OCI-LY1 (cell line): ENCODE data around the gene CCDC68.

Experiments
- H2AFZ ChIP-seq: fragments of 200-600 bp; sonication (generic), shearing (Covaris generic); 2 replicates; pipeline ENCODE4 v1.6.0; 2014; ENCODE audit warnings: antibody characterized with exemption, mild to moderate bottlenecking, low read length
- H3F3A ChIP-seq: fragments of 200-600 bp; sonication (generic), shearing (Covaris generic); 2 replicates; pipeline ENCODE4 v1.6.0; 2014; ENCODE audit warnings: mild to moderate bottlenecking, antibody characterized with exemption, low read length, moderate library complexity; ENCODE audit not compliant: insufficient read depth
- H3K27ac ChIP-seq: fragments of 200-600 bp; sonication (generic); 2 replicates; pipeline ENCODE4 v1.5.1; 2014; ENCODE audit warnings: low read length, mixed run types, mild to moderate bottlenecking, low read depth; ENCODE audit not compliant: poor library complexity, severe bottlenecking
- H3K27me3 ChIP-seq: fragments of 200-600 bp; sonication (generic); 2 replicates; pipeline ENCODE4 v1.6.0; 2014; ENCODE audit warnings: antibody characterized with exemption, mild to moderate bottlenecking, low read length, moderate library complexity; ENCODE audit not compliant: insufficient read depth
- H3K36me3 ChIP-seq: fragments of 200-600 bp; sonication (generic); 2 replicates; pipeline ENCODE4 v1.6.1; 2014; ENCODE audit warnings: mild to moderate bottlenecking, antibody characterized with exemption, low read length, moderate library complexity, mixed read lengths; ENCODE audit not compliant: insufficient read depth
- H3K4me1 ChIP-seq: fragments of 200-600 bp; sonication (generic); 2 replicates; pipeline ENCODE4 v1.5.1; 2014; ENCODE audit warnings: mild to moderate bottlenecking, low read length, moderate library complexity; ENCODE audit not compliant: insufficient read depth, severe bottlenecking
- H3K4me2 ChIP-seq: fragments of 200-600 bp; sonication (generic), shearing (Covaris generic); 2 replicates; pipeline ENCODE4 v1.6.1; 2014; ENCODE audit warnings: low read length
- H3K4me3 ChIP-seq: fragments of 200-600 bp; sonication (generic); 2 replicates; pipeline ENCODE4 v1.5.1; 2014; ENCODE audit warnings: low read length, low read depth, mild to moderate bottlenecking, mixed read lengths; ENCODE audit not compliant: poor library complexity, severe bottlenecking
- H3K79me2 ChIP-seq: fragments of 200-600 bp; shearing (Covaris generic); 2 replicates; pipeline ENCODE4 v1.6.1; 2016; ENCODE audit warnings: mixed run types, low read length, mixed read lengths; ENCODE audit not compliant: insufficient read depth
- H3K9ac ChIP-seq: fragments of 200-600 bp; sonication (generic), shearing (Covaris generic); 2 replicates; pipeline ENCODE4 v1.6.1; 2014; ENCODE audit warnings: mild to moderate bottlenecking, low read length, mixed read lengths
- H3K9me2 ChIP-seq: fragments of 200-600 bp; sonication (generic), shearing (Covaris generic); 2 replicates; pipeline ENCODE4 v1.6.1; 2014; ENCODE audit warnings: low read depth, mild to moderate bottlenecking, low read length, mixed read lengths
- H3K9me3 ChIP-seq: fragments of 200-600 bp; shearing (Covaris generic); 2 replicates; pipeline ENCODE4 v1.6.1; 2014; ENCODE audit warnings: low read length, mixed read lengths
- H4K20me1 ChIP-seq: fragments of 200-600 bp; sonication (generic), shearing (Covaris generic); 2 replicates; pipeline ENCODE4 v1.6.0; 2016; ENCODE audit warnings: mild to moderate bottlenecking, low read length; ENCODE audit not compliant: insufficient read depth
- CTCF ChIP-seq: fragments of 200-600 bp; sonication (generic), shearing (Covaris generic); IDR thresholded peaks from 2 replicates; pipeline ENCODE4 v1.5.1; 2017; ENCODE audit warnings: mild to moderate bottlenecking, antibody characterized with exemption, low read length, moderate library complexity, mixed read lengths
- EZH2 ChIP-seq: fragments of 200-600 bp; sonication (generic), shearing (Covaris generic); IDR thresholded peaks from 2 replicates; pipeline ENCODE4 v1.8.0; 2017; ENCODE audit warnings: borderline replicate concordance, mixed run types, mild to moderate bottlenecking, antibody characterized with exemption, low read length, moderate library complexity, mixed read lengths

The CCDC68 gene

GRCh38 chr18:54984908-54985307 lies 25.6 kb upstream of the CCDC68 start:
- H3K36me3 ChIP-seq: no peaks in the 10 kb centered on the region
- H3K9me2 ChIP-seq: no peaks in the 10 kb centered on the region
- H3K27me3 ChIP-seq: no peaks in the 10 kb centered on the region
- H3K27ac ChIP-seq: no peak overlapping the region
- no peak overlapping the region for H3K4me2 ChIP-seq
- H3F3A ChIP-seq: no peaks in the 10 kb centered on the region
- TF ChIP-seq EZH2: no peak
- no peak overlapping the region for H3K9ac ChIP-seq
- no peaks in the 10 kb centered on the region for H3K79me2 ChIP-seq
- H3K4me1 ChIP-seq: no peaks in the 10 kb centered on the region
- no peak overlapping the region for H2AFZ ChIP-seq
- H3K4me3 ChIP-seq: no peak overlapping the region
- H3K9me3 ChIP-seq: no peaks in the 10 kb centered on the region
- H4K20me1 ChIP-seq: no peaks in the 10 kb centered on the region

- TF ChIP-seq CTCF: no peak
- no peak for TF ChIP-seq EZH2
- Histone ChIP-seq H3K9me2 (no peaks in the 10 kb centered on the region), H3K4me1 (no peaks in the 10 kb centered on the region), H3K27ac (no peak overlapping the region), H3K27me3 (no peaks in the 10 kb centered on the region), H3K9me3 (no peaks in the 10 kb centered on the region), H3K36me3 (no peaks in the 10 kb centered on the region), H3K4me3 (no peak overlapping the region), H3K79me2 (no peaks in the 10 kb centered on the region), H3K4me2 (no peak overlapping the region), H2AFZ (no peak overlapping the region), H3K9ac (no peak overlapping the region), H3F3A (no peaks in the 10 kb centered on the region), H4K20me1 (no peaks in the 10 kb centered on the region)
Observed at GRCh38 chr18:54983791-54984190, 24.5 kb upstream of the CCDC68 start.

GRCh38 chr18:54983041-54983686 lies 23.9 kb upstream of the CCDC68 start:
- no peak overlapping the region for H3K4me3 ChIP-seq
- no peak overlapping the region for H3K9ac ChIP-seq
- H3F3A ChIP-seq: no peaks in the 10 kb centered on the region
- H4K20me1 ChIP-seq: no peaks in the 10 kb centered on the region
- H2AFZ ChIP-seq: no peak overlapping the region
- no peaks in the 10 kb centered on the region for H3K9me2 ChIP-seq
- no peaks in the 10 kb centered on the region for H3K4me1 ChIP-seq
- H3K27me3 ChIP-seq: no peaks in the 10 kb centered on the region
- no peaks in the 10 kb centered on the region for H3K36me3 ChIP-seq
- no peak overlapping the region for H3K4me2 ChIP-seq
- no peak overlapping the region for H3K27ac ChIP-seq
- H3K9me3 ChIP-seq: no peaks in the 10 kb centered on the region
- TF ChIP-seq CTCF: peak; percentile 75
- TF ChIP-seq EZH2: no peak
- no peaks in the 10 kb centered on the region for H3K79me2 ChIP-seq

GRCh38 chr18:54981076-54981475 lies 21.8 kb upstream of the CCDC68 start:
- no peak for TF ChIP-seq EZH2
- TF ChIP-seq CTCF: no peak
- Histone ChIP-seq H3K79me2 (no peaks in the 10 kb centered on the region), H3F3A (no peaks in the 10 kb centered on the region), H3K4me2 (no peak overlapping the region), H3K9me3 (no peaks in the 10 kb centered on the region), H3K4me3 (no peak overlapping the region), H3K9me2 (no peaks in the 10 kb centered on the region), H3K9ac (no peak overlapping the region), H3K27ac (no peak overlapping the region), H3K27me3 (no peaks in the 10 kb centered on the region), H3K36me3 (no peaks in the 10 kb centered on the region), H2AFZ (no peak overlapping the region), H4K20me1 (no peaks in the 10 kb centered on the region), H3K4me1 (no peaks in the 10 kb centered on the region)
